HG02884 (cell line): ENCODE data around the gene GRK5.

ENCODE experiments used
- ATAC-seq: cut with Tn5 transposase; IDR thresholded peaks from one replicate; pipeline ENCODE4 v1.9.1; 2021; ENCODE audit warnings: mild to moderate bottlenecking, moderate library complexity; ENCODE audit not compliant: unreplicated experiment

Gene GRK5

DNA sequence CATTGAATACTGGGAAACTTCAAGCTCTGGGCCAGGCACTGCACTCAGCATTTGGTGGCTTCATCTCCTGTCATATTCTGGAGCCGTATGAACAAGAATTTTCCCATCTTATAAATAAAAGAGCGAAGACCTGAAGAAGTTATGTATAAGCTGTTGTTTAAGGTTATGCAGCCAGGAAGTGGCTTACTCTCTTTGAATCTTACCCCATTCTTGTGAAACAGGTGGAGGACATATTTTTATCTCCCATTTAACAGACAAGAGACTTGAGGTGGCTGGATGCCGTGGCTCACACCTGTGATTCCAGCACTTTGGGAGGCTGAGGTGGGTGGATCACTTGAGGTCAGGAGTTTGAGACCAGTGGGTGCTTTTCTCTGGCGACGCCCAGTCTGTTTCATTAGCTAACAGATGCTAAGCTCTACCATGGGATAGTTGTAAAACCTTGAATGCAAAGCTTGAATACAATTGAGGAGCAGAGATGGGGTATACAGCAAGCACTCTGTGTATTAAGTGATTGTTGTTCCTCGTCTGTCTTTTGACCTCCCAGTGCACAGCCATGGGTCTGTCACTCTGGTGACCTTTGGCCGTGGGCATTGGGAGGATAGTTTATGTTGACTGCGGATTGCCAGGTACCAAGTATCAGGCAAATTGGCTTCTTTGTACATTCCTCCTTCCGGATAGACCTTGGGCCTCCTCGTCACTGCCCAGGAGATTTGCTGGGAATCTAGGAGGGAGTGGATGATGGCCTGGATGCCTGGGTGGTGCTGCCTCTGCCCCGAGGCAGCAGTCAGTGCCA is 85.8 kb downstream of the GRK5 start:
- ATAC-seq, result no peak

DNA sequence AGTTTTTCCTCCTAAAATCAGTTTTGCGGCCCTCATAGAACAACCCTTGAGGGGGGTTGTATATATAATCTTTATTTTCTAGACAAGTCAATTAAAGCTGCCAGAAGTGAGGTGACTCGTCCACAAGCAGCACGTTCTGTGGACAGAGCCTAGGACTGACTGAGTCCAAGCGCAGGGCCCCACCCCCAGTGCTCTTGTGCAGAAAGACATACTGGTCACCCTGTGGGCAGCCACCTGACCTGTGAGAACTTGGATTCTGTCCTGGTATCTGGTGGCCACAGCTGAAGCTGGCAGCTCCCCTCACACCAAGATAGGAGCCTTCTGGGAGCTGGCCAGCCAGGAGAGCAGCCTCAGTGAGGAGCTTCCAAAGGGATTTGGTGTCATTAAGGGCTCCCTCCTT is 89.3 kb downstream of the GRK5 start:
- ATAC-seq, result no peak

DNA sequence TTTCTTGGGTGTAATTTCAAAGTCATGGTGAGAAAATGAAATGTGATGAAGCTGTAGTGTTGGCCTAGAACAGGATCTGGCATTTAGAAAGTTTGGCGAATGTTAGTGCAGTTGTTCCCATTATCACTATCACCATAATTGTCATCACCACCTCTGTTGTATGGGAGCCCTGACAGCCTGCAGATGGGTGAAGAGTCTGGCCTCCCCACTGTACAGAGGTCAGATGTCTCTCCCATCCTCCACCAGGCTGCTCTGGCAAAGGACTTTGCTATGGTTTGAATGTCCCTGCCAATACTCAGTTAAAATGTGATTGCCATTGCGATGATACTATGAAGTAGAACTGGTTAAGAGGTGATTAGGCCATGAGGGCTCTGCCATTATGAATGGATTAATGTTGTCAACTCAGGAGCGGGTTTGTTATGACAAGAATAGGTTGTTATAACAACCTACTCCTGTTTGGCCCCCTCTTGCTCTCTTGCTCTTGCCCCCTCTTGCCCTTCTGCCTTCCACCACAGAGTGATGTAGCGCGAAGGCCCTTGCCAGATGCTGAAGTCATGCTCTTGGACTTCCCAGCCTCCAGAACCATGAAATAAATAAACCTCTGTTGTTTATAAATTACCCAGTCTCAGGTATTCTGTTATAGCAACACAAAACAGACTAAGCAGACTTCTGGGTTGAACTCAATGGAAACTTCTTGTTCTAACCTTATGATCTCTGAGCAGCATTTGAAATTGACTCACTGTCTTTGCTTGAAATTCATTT is 90.0 kb downstream of the GRK5 start:
- no peak for ATAC-seq

DNA sequence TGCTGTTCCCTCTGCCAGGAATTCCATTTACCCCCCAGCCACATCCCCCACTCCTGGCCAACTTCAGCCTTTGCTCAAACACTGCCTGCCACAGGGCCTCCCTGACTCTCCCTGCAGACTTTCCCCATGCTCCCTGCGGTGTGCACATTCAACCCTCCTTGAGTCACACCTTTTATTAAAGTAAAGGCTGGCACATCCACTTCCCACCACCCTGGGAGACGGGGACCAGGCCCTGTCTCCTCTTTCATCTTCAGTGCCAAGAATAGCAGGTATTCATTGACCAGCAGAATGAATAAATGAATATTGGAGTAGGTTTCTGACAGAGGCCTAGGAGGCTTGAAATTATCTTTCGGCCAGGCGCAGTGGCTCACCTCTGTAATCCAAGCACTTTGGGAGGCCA is 91.4 kb downstream of the GRK5 start:
- no peak for ATAC-seq

DNA sequence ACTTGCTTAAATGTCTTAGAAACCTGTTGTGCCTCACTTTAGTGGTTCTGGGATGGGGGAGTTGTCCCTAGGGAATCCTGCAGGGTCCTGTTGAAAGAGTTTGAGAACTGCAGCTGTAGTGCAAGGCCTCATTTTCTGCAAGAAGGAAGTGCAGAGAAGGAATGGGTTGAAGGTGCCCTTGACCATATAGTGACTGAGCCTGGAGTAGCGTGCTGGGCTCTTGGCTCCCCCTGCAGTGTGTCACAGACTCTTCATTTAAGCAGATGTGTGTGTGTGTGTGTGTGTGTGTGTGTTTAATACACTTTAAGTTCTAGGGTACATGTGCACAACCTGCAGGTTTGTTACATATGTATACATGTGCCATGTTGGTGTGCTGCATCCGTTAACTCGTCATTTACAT is 92.2 kb downstream of the GRK5 start:
- ATAC-seq, result no peak

DNA sequence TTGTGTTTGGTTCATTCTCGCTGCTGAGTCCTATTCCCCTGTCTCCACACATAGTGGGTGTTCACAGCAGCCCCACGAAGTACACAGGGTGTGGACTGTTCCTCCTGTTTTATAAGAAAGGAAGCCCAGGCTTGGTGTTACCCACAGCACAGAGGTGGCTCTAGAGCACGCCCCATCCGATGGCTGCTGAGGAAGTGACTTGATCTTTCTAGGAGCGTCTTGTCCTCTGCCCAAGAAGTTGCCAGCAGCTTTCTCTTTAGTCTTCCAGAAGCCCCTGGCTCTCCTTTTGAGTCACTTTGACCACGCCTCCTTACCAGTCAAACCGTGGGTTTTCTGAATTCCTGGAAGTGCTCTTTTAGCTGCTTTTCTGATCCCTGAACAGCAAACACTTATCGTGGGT is 94.0 kb downstream of the GRK5 start:
- ATAC-seq, result no peak

DNA sequence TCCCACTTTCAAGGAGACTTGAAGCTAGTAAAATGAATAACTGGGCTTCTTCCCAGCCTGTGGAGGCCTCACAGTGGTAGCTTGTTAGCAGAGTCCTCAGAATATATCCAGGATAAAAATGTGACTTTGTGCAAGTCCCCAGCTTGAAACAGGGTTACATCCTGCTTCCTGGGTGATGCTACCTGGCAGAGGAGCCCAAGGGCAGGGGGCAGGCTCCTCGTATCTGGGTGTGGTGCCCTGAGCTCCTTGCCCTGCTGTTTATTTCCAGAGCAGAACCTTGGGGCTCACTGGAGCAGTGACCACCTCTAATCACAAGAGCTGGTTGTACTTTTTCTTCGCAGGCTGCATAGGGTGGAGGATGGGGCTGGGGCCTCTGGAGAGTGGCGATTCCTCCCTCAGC is 94.8 kb downstream of the GRK5 start:
- no peak for ATAC-seq

DNA sequence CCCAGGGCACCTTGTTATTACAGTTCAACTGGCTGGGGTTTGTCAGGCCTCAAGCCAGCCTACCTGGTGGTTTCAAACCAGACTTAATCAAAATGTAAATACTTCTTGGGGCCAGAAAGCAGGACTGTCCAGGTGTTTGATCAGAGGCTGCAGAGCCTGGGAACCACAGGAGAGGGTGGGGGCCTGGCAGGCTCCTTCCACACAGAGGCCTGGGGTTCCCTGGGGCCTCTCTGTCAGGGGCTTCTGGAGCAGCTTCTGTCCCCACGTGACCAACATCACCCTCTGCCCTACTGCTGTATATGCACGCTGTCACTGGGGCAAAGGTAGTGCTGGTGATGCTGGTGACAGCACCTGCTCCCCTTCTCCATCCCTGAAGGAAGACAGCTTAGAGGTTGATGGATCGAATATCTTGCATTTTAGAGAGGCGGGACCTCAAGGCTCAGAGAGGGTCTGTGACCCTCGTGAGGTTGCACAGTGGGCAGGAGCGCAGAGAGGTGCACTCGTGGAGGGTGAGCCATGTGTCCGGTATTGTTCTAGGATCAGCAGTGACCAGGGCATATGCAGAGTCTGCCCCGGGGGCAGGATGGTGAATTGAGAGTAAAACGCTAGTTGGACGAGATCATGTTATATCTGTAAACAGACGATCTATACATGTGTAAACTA is 95.4 kb downstream of the GRK5 start:
- ATAC-seq, result no peak

DNA sequence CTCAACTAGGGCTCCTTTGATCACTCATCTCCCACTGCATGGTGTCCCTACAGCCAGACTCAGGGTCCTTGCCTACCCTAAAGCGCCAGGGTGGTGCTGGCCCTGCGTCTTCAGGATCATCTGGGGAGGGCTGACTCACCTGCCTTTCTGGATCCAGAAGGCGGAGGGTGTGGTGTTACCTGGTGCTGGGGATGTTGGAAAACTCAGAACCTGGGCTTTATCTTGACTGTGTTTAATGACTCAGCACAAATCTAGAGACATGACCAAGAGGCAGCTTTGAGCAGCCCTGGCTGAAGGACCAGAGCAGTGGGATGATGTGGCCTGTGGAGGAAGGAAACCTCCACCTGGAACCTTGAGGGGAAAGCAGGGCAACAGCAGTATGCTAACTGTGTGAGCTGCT is 96.5 kb downstream of the GRK5 start:
- ATAC-seq, result no peak

DNA sequence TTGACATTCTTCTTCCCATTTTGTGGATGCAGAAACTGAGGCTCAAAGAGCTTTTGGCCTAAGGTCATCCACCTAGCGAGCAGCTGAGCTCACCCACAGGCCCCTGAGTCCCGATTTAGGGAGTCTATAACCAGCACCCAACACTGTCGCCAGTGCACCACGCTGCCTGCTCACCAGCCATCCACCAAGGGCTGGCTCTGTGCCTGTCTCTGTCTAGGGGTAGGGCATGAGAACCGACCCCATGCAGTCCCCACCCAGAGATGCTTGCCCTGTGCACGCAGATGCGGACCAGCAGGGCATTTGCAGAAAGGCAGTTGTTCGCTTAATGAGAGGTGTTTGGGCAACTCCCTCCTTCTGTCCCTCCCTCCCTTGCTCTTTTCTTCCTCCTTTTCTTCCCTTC is 97.2 kb downstream of the GRK5 start:
- ATAC-seq, result no peak

DNA sequence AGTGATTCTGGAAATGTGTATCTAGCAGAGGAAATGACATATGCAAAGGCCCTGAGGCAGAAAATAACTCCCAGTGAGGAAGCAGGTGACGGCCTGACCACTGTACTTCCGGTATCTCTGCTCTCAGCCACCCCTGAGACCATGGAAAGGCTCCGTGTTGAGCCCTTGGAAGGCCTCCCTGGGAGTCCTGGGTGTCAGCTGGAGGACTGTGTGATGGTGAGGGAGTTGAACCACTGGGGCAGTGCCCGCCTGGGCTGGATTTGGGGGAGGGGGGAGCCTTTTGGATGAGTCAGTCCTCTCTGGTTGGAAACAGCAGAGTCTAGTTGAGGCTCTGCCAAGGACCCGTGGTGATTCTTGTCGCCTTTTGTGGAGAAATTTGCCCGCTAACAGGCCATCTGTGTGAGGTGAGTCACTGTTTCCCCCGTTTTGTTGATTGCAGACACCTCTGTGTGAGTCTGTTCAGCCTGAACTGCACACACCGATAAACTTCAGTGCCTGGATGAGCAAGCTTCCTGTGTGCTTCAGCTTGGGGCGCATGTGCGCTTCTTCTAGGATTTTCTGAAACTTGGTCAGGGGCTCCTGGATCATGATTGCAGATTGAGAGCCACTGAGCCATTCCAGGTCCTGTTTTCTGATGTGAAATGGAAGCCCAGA is 98.6 kb downstream of the GRK5 start:
- peak; percentile 58 for ATAC-seq

DNA sequence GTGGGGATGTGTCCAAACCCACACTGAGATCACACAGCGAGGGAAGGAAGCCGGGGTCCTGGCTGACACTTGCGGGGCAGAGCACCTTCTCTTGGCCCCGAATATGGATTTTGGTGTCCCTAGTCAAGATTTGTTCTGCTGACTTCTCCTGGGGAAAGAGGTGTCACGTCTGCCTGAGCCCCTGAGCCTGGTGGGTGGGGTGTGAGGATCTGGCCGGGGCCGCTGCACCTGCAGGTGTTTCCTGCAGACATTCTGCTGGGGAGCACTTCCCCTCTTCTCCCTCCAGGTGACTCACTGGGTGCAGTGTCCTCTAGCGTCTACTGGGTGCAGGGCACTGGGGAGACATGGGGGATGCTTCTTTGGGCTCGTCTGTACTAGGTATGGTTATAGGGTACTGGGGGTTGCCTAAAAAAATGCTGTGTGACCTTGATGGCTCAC is 99.2 kb downstream of the GRK5 start:
- peak; percentile 69 for ATAC-seq

DNA sequence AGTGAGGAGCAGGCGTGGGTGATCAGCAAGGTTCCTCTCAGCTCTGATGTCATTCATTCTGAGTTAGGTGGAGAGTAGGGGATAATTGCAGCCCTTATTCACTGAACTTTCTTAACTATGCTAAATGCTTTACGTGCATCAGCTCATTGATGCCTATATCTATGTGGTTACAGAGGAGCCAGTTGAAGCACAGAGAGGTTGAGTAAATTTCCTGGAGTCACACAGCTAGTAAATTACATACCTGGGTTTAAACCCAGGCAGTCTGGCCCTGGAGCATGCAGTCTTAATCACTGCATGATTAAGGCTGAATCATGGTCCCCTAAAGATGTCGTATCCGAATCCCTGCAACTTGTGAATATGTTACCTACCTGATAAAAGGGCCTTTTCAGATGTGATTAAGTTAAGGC is 99.6 kb downstream of the GRK5 start:
- peak; percentile 11 for ATAC-seq

DNA sequence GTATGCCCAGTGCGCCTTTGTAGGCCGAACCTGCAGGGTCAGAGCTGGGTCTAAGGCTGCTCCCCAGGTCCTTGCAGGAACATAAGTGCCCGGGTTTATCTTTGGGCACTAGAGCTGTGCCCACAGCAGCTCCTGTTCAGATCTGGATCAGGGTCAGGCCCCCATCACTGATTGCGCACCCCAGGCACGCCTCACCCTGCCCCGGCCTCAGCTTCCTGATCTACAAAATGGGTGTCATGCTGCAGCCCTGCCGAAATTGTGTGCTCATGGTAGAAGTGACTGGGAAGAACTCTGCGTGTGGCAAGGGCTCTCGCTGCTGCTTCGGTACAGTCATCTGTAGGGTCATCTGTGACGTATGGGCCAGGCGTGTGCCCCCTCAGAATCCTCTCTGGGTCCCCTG is 100.7 kb downstream of the GRK5 start:
- ATAC-seq, result no peak

DNA sequence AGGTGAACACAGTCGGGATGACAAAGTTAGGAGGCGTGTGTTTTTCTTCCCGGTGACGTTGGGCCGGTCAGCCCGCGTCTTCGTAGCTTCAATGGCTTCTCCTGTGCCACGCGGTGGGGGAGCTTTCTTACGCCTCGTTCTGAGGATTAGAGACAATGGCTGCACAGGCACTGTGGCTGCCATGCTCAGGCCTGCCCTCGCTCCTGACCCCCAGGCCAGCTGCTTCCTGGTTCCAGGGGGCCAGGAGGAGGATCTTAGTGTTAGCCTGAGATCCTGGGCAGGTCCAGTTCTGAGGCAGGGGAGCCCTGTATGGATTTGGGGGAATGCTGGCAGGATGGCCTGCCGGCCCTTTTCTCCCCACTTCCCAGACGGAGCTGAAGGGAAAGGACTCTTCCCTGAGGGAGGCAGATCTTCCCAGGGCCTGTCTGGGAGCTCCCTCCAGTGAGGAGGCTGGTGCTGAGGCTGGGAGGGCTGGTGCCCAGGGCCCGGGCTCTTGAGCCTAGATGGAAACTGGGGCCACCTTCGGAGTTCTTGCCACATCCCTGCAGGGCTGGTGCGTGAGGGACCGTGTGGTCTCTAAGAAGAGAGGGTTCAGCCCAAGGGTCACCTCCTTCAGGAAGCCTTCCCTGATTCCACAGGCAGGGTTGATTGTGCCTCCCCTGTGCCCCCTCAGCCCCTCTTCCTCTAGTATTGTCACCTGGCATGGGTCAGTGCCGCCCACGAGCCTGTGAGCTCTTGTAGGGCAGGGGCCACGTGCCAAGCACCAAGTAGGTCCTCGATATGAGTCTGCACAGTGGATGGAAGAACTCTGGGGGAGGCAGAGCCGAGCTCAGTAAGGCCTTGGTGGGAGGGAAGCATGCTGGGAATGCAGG is 101.4 kb downstream of the GRK5 start:
- ATAC-seq, result no peak

DNA sequence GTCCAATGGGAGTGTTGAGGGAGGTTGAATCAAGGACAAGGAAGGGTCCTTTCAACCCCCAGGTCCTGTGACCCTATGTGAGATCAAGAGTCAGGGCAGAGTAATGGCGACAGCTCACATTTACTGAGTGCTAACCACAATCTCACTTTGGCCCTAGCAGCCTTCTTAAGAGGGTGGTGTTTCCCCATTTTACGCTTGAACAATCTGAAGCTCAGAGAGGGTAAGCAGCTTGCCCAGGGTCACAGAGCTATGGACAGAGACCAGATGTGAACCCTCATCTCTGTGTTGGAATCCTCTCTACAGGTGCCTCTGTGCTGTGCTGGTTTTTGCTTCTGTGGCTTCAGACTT is 102.0 kb downstream of the GRK5 start:
- no peak for ATAC-seq

DNA sequence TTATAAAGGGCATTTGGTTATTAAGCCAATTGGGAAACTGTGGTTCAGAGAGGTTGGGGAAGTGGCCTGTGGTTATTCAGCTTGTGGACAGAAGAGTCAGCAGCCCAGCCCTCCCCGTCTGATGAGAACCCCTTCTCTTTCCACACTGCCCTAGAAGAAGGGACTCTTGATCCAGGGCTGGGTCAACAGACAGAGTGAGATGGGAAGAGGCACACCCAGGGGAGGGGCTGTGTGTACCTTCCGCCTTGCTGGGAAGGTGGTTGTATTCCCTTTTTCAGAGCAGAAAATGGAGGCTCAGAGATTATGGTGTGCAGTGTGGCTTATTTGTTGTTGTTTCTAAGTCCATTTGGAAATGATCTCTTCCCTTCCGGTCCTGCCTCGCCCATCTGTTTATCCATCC is 103.4 kb downstream of the GRK5 start:
- ATAC-seq, result no peak

DNA sequence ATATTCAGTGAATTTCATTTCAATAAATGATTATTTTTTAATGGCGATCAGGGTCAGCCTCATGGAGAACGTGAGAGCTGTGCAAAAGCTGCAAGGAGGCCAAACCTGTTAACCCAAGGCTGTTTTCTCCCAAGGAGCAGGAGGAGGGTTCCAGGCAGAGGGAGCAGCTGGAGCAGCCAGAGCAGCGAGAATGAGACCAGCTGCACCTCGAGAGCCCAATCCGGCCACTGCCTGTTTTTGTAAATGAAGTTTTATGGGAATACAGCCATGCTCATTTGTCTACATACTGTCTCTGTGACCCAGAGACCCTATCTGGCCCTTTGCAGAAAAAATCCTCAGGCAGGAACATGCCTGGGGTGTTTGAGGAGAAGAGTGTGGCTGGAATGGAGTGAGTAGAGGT is 104.9 kb downstream of the GRK5 start:
- no peak for ATAC-seq

DNA sequence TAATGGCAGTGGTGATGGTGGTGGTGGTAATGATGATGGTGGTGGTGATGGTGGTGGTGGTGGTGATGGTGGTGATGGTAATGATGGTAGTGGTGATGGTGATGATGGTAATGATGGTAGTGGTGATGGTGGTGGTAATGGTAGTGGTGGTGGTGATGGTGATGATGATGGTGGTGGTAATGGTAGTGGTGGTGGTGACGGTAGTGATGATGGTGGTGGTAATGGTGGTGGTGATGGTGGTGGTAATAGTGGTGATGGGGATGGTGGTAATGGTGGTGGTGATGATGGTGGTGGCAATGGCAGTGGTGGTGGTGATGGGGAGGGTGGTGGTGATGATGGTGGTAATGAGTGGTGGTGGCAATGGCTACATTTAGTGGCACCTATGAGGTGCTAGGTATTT is 105.7 kb downstream of the GRK5 start:
- ATAC-seq, result no peak

DNA sequence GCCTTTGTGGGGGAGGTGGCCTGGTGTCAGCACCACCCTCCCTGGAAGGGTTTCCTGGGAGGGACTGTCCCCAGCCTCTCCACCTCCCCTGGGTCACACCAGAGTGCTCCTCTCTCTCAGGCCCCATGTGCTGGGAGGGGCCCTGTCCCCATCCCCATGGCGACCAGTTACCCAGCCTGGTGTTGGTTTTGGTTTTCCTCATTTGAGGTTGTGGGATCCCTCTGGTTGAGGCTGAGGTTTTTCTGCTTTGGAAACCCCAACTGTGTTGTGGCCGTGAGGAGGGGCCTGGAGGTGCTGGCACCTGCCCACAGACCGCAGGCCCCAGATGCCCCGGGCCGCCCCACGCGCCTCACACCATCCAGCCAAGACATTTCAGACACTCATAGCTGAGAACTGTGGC is 106.3 kb downstream of the GRK5 start:
- ATAC-seq, result peak; percentile 61

DNA sequence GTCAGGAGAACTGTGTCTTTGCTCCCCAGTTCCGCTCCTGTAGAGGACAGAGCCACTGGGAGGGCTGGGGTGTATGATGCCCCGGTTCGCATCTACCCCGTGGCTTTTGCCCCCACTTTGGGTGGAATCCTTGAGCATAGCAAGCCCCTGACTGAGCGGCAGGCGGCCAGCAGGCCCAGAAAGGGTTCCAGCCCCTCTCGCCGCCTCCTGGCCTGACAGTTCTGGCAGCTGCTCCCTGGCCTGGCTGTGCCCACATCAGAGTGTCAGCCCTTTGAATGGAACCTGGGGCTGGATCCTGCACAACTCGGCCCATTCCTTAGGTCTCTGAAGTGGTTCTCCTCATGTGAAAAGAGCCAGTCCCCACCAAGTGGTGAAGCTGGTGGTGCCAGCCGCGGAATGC is 106.7 kb downstream of the GRK5 start:
- ATAC-seq, result no peak
